ENCODE data around the gene MYORG. TPM values are rescaled to one million over a fixed set of nuclear protein-coding genes. Genes with fewer than 3 reads are reported as not detected.

Gene MYORG
- total and polyA plus RNA-seq, 10 of the 15 experiments (the other 5 are each of a cell fraction or from before 2014, with no cell fraction given): 0.05 to 0.36 (median 0.10) TPM; not detected in 1

- TF ChIP-seq MAX (IDR thresholded peaks at IDR 0.05; ENCODE audit: low read depth, low read length) (no peak), JUND (IDR thresholded peaks at IDR 0.05; ENCODE audit: low read depth, low read length) (no peak), SIN3A (IDR thresholded peaks at IDR 0.05; ENCODE audit: low read depth, low read length) (no peak), ZNF592 (IDR thresholded peaks at IDR 0.05) (no peak), KDM1A (IDR thresholded peaks at IDR 0.05; ENCODE audit: borderline replicate concordance) (no peak), PML (IDR thresholded peaks at IDR 0.05; ENCODE audit: low read length) (no peak), TCF3 (IDR thresholded peaks at IDR 0.05; ENCODE audit: borderline replicate concordance, insufficient read depth, low read depth, low read length) (no peak)
- TF ChIP-seq, protein P1, sequence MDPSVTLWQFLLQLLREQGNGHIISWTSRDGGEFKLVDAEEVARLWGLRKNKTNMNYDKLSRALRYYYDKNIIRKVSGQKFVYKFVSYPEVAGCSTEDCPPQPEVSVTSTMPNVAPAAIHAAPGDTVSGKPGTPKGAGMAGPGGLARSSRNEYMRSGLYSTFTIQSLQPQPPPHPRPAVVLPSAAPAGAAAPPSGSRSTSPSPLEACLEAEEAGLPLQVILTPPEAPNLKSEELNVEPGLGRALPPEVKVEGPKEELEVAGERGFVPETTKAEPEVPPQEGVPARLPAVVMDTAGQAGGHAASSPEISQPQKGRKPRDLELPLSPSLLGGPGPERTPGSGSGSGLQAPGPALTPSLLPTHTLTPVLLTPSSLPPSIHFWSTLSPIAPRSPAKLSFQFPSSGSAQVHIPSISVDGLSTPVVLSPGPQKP (IDR thresholded peaks at IDR 0.05; ENCODE audit: low read depth, low read length): no peak
- TF ChIP-seq, protein P2, sequence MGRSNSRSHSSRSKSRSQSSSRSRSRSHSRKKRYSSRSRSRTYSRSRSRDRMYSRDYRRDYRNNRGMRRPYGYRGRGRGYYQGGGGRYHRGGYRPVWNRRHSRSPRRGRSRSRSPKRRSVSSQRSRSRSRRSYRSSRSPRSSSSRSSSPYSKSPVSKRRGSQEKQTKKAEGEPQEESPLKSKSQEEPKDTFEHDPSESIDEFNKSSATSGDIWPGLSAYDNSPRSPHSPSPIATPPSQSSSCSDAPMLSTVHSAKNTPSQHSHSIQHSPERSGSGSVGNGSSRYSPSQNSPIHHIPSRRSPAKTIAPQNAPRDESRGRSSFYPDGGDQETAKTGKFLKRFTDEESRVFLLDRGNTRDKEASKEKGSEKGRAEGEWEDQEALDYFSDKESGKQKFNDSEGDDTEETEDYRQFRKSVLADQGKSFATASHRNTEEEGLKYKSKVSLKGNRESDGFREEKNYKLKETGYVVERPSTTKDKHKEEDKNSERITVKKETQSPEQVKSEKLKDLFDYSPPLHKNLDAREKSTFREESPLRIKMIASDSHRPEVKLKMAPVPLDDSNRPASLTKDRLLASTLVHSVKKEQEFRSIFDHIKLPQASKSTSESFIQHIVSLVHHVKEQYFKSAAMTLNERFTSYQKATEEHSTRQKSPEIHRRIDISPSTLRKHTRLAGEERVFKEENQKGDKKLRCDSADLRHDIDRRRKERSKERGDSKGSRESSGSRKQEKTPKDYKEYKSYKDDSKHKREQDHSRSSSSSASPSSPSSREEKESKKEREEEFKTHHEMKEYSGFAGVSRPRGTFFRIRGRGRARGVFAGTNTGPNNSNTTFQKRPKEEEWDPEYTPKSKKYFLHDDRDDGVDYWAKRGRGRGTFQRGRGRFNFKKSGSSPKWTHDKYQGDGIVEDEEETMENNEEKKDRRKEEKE (IDR thresholded peaks at IDR 0.05): no peak
- TF ChIP-seq, protein P3, sequence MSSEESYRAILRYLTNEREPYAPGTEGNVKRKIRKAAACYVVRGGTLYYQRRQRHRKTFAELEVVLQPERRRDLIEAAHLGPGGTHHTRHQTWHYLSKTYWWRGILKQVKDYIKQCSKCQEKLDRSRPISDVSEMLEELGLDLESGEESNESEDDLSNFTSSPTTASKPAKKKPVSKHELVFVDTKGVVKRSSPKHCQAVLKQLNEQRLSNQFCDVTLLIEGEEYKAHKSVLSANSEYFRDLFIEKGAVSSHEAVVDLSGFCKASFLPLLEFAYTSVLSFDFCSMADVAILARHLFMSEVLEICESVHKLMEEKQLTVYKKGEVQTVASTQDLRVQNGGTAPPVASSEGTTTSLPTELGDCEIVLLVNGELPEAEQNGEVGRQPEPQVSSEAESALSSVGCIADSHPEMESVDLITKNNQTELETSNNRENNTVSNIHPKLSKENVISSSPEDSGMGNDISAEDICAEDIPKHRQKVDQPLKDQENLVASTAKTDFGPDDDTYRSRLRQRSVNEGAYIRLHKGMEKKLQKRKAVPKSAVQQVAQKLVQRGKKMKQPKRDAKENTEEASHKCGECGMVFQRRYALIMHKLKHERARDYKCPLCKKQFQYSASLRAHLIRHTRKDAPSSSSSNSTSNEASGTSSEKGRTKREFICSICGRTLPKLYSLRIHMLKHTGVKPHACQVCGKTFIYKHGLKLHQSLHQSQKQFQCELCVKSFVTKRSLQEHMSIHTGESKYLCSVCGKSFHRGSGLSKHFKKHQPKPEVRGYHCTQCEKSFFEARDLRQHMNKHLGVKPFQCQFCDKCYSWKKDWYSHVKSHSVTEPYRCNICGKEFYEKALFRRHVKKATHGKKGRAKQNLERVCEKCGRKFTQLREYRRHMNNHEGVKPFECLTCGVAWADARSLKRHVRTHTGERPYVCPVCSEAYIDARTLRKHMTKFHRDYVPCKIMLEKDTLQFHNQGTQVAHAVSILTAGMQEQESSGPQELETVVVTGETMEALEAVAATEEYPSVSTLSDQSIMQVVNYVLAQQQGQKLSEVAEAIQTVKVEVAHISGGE (CRISPR knock-in tag; IDR thresholded peaks at IDR 0.05): no peak
Observed at GRCh38 chr9:34321451-34321850, 55.2 kb downstream of the MYORG start (continued).

Measured in GM12878 (cell line).